Measurements from ENCODE around the gene CFB. TPM values are rescaled to one million over a fixed set of nuclear protein-coding genes. Genes with fewer than 3 reads are reported as not detected.

The CFB gene
- total RNA-seq, 2 donors from 2014 or later, result 1.9 to 3.6 TPM

- no peaks in the 10 kb centered on the region for H3K36me3 Mint-ChIP-seq
- ATAC-seq, result no peak
- no peak for DNase-seq (ENCODE audit: low spot score in 2 of 2)
- H3K27ac Mint-ChIP-seq, result no peak overlapping the region
- H3K9me3 Mint-ChIP-seq, result no peaks in the 10 kb centered on the region
These were observed 12.4 kb upstream of the CFB start for GRCh38 chr6:31933537-31933936.

- Mint-ChIP-seq H3K27ac (no peak overlapping the region), H3K9me3 (no peaks in the 10 kb centered on the region), H3K36me3 (no peaks in the 10 kb centered on the region)
- DNase-seq (ENCODE audit: low spot score in 2 of 2) (no peak), ATAC-seq (no peak)
These were observed 10.9 kb upstream of the CFB start for GRCh38 chr6:31935021-31935420.

GRCh38 chr6:31935823-31936222, 10.1 kb upstream of the CFB start:
- DNase-seq (ENCODE audit: low spot score in 2 of 2) (no peak), ATAC-seq (no peak)
- Mint-ChIP-seq H3K36me3 (no peaks in the 10 kb centered on the region), H3K9me3 (no peaks in the 10 kb centered on the region), H3K27ac (no peak overlapping the region)

GRCh38 chr6:31940256-31940664, 5.6 kb upstream of the CFB start:
- Mint-ChIP-seq H3K9me3 (no peaks in the 10 kb centered on the region), H3K27ac (peak overlapping the region in 1 of 2 donors; percentile 85), H3K36me3 (no peaks in the 10 kb centered on the region)
- DNase-seq (ENCODE audit: low spot score in 2 of 2) (no peak), ATAC-seq (peak in 1 of 2 donors; percentile 48)

- Mint-ChIP-seq H3K9me3 (no peaks in the 10 kb centered on the region), H3K27ac (peak overlapping the region in 1 of 2 donors; percentile 52), H3K36me3 (no peaks in the 10 kb centered on the region)
- ATAC-seq, result no peak
- DNase-seq (ENCODE audit: low spot score in 2 of 2), result no peak
These were observed 2.2 kb upstream of the CFB start for GRCh38 chr6:31943742-31944141.

GRCh38 chr6:31945154-31945506, 765 bp upstream of the CFB start:
- H3K9me3 Mint-ChIP-seq, result no peaks in the 10 kb centered on the region
- no peaks in the 10 kb centered on the region for H3K36me3 Mint-ChIP-seq
- peak overlapping the region in 1 of 2 donors; percentile 29 for H3K27ac Mint-ChIP-seq
- DNase-seq (ENCODE audit: low spot score in 2 of 2) (no peak), ATAC-seq (peak in 1 of 2 donors; percentile 6)

GRCh38 chr6:31946370-31946885, 533 bp downstream of the CFB start:
- H3K9me3 Mint-ChIP-seq, result no peaks in the 10 kb centered on the region

GRCh38 chr6:31947070-31947675, 1.3 kb downstream of the CFB start:
- peak overlapping the region in 1 of 2 donors; percentile 29 for H3K27ac Mint-ChIP-seq
- ATAC-seq (no peak), DNase-seq (ENCODE audit: low spot score in 2 of 2) (no peak)
- H3K36me3 Mint-ChIP-seq, result no peaks in the 10 kb centered on the region
- no peaks in the 10 kb centered on the region for H3K9me3 Mint-ChIP-seq

More at GRCh38 chr6:31946370-31946885, 533 bp downstream of the CFB start:
- Mint-ChIP-seq H3K36me3 (no peaks in the 10 kb centered on the region), H3K27ac (peak overlapping the region in 1 of 2 donors; percentile 82)
- DNase-seq (ENCODE audit: low spot score in 2 of 2) (no peak), ATAC-seq (no peak)

GRCh38 chr6:31947864-31948263, 2.0 kb downstream of the CFB start:
- no peak for ATAC-seq
- Mint-ChIP-seq H3K36me3 (peaks cover 0 to 1% of the 10 kb centered on the region in 2 donors), H3K27ac (no peak overlapping the region), H3K9me3 (no peaks in the 10 kb centered on the region)
- no peak for DNase-seq (ENCODE audit: low spot score in 2 of 2)

GRCh38 chr6:31948306-31948705, 2.4 kb downstream of the CFB start:
- no peak for DNase-seq (ENCODE audit: low spot score in 2 of 2)
- ATAC-seq, result no peak
- Mint-ChIP-seq H3K9me3 (no peaks in the 10 kb centered on the region), H3K27ac (no peak overlapping the region), H3K36me3 (peaks cover 0 to 6% of the 10 kb centered on the region in 2 donors)

- no peaks in the 10 kb centered on the region for H3K9me3 Mint-ChIP-seq
- no peak overlapping the region for H3K27ac Mint-ChIP-seq
- peaks cover 0 to 9% of the 10 kb centered on the region in 2 donors for H3K36me3 Mint-ChIP-seq
- DNase-seq (ENCODE audit: low spot score in 2 of 2) (no peak), ATAC-seq (peak in 1 of 2 donors; percentile 15)
These were observed 3.0 kb downstream of the CFB start for GRCh38 chr6:31948753-31949413.

GRCh38 chr6:31949926-31950548, 4.1 kb downstream of the CFB start:
- H3K27ac Mint-ChIP-seq, result peak overlapping the region in 1 of 2 donors; percentile 4
- ATAC-seq (no peak), DNase-seq (ENCODE audit: low spot score in 2 of 2) (no peak)
- H3K9me3 Mint-ChIP-seq, result no peaks in the 10 kb centered on the region
- H3K36me3 Mint-ChIP-seq, result peaks cover 4 to 15% of the 10 kb centered on the region in 2 donors

- ATAC-seq (peak; percentile 75 to 82), DNase-seq (ENCODE audit: low spot score in 2 of 2) (peak in 1 of 2 donors; percentile 48)
- H3K27ac Mint-ChIP-seq, result peak overlapping the region in 1 of 2 donors; percentile 34
- H3K9me3 Mint-ChIP-seq, result no peaks in the 10 kb centered on the region
- H3K36me3 Mint-ChIP-seq, result peaks cover 4 to 16% of the 10 kb centered on the region in 2 donors
These were observed 6.4 kb downstream of the CFB start for GRCh38 chr6:31952140-31952805.

- peaks cover 9 to 22% of the 10 kb centered on the region in 2 donors for H3K36me3 Mint-ChIP-seq
- ATAC-seq (peak in 1 of 2 donors; percentile 9), DNase-seq (ENCODE audit: low spot score in 2 of 2) (no peak)
- no peaks in the 10 kb centered on the region for H3K9me3 Mint-ChIP-seq
- H3K27ac Mint-ChIP-seq, result peak overlapping the region in 1 of 2 donors; percentile 34
These were observed 7.0 kb downstream of the CFB start for GRCh38 chr6:31952890-31953289.

- no peak for ATAC-seq
- peaks cover 19 to 22% of the 10 kb centered on the region in 2 donors for H3K36me3 Mint-ChIP-seq
These were observed 8.6 kb downstream of the CFB start for GRCh38 chr6:31954511-31954910.

GRCh38 chr6:31956796-31957195, 10.9 kb downstream of the CFB start:
- Mint-ChIP-seq H3K27ac (peak overlapping the region in 1 of 2 donors; percentile 95), H3K9me3 (no peaks in the 10 kb centered on the region), H3K36me3 (peaks cover 26 to 40% of the 10 kb centered on the region in 2 donors)
- no peak for DNase-seq (ENCODE audit: low spot score in 2 of 2)
- no peak for ATAC-seq

More at GRCh38 chr6:31954511-31954910, 8.6 kb downstream of the CFB start:
- peak overlapping the region in 1 of 2 donors; percentile 17 for H3K27ac Mint-ChIP-seq
- DNase-seq (ENCODE audit: low spot score in 2 of 2), result no peak
- H3K9me3 Mint-ChIP-seq, result no peaks in the 10 kb centered on the region

- DNase-seq (ENCODE audit: low spot score in 2 of 2), result no peak
- Mint-ChIP-seq H3K9me3 (no peaks in the 10 kb centered on the region), H3K36me3 (peaks cover 21 to 48% of the 10 kb centered on the region in 2 donors), H3K27ac (peak overlapping the region; percentile 95 to 96)
- ATAC-seq, result no peak
These were observed 12.5 kb downstream of the CFB start for GRCh38 chr6:31958412-31958740.
